Mesenchymal stem cell (in vitro differentiated cells and primary cell): Measurements from ENCODE around the gene TOMM20.

Experiments used
- DNase-seq: peaks from one replicate; pipeline ENCODE4 v3.0.0-alpha.2; 2013
- H2AFZ ChIP-seq: one replicate; pipeline ENCODE4 v1.6.1; 2013; ENCODE audit warnings: low read depth, mild to moderate bottlenecking, control low read depth, inconsistent platforms, low read length, moderate library complexity
- H2AK5ac ChIP-seq: 2 replicates; pipeline ENCODE4 v1.6.1; 2013; ENCODE audit warnings: low read length, moderate library complexity, mild to moderate bottlenecking, inconsistent platforms; ENCODE audit not compliant: severe bottlenecking
- H2BK120ac ChIP-seq: one replicate; pipeline ENCODE4 v1.6.1; 2013; ENCODE audit warnings: low read depth, mild to moderate bottlenecking, inconsistent platforms, low read length, moderate library complexity
- H2BK12ac ChIP-seq, 2 experiments: one replicate each; pipeline ENCODE4 v1.6.1; 2013; ENCODE audit warnings: inconsistent platforms in 2 of 2, low read length in 2 of 2, mild to moderate bottlenecking in 2 of 2, moderate library complexity in 2 of 2, control low read depth in 1 of 2
- H2BK15ac ChIP-seq: one replicate; pipeline ENCODE4 v1.6.1; 2013; ENCODE audit warnings: mild to moderate bottlenecking, low read depth, inconsistent platforms; ENCODE audit not compliant: poor library complexity, severe bottlenecking
- H2BK5ac ChIP-seq: 2 replicates; pipeline ENCODE4 v1.6.1; 2013; ENCODE audit warnings: low read depth, mild to moderate bottlenecking, low read length, control low read depth, inconsistent platforms; ENCODE audit not compliant: poor library complexity, severe bottlenecking
- H3K14ac ChIP-seq, 2 experiments: one replicate each; pipeline ENCODE4 v1.6.1; 2013; ENCODE audit warnings: inconsistent platforms in 2 of 2, low read length in 2 of 2, control low read depth in 1 of 2, mild to moderate bottlenecking in 1 of 2, moderate library complexity in 1 of 2
- H3K18ac ChIP-seq, 2 experiments: one replicate each; pipeline ENCODE4 v1.6.1; 2013; ENCODE audit warnings: inconsistent platforms in 2 of 2, low read length in 2 of 2, control low read depth in 1 of 2, low read depth in 1 of 2, mild to moderate bottlenecking in 1 of 2
- H3K23ac ChIP-seq, 2 experiments: one replicate each; pipeline ENCODE4 v1.6.1; 2013; ENCODE audit warnings: inconsistent platforms in 2 of 2, low read length in 2 of 2, mild to moderate bottlenecking in 2 of 2, moderate library complexity in 2 of 2, control low read depth in 1 of 2
- H3K27ac ChIP-seq: 2 replicates; pipeline ENCODE4 v1.5.1; 2013; ENCODE audit warnings: mild to moderate bottlenecking, moderate library complexity, low read length, control low read depth, inconsistent platforms; ENCODE audit not compliant: poor library complexity, severe bottlenecking
- H3K27me3 ChIP-seq, 2 experiments: 2 replicates each; pipeline versions ENCODE4 v1.6.1 to v1.7.0; 2013; ENCODE audit warnings: low read length in 2 of 2, mild to moderate bottlenecking in 2 of 2, moderate library complexity in 2 of 2, control low read depth in 1 of 2, inconsistent platforms in 1 of 2; ENCODE audit not compliant: control insufficient read depth in 1 of 2, insufficient read depth in 1 of 2
- H3K36me3 ChIP-seq, 2 experiments: 2 replicates each; pipeline versions ENCODE4 v1.6.1 to v1.7.0; 2013; ENCODE audit warnings: low read length in 2 of 2, control low read depth in 1 of 2, inconsistent platforms in 1 of 2, low read depth in 1 of 2, mild to moderate bottlenecking in 1 of 2; ENCODE audit not compliant: insufficient read depth in 2 of 2, control insufficient read depth in 1 of 2
- H3K4ac ChIP-seq, 2 experiments: one replicate each; pipeline ENCODE4 v1.6.1; 2013; ENCODE audit warnings: inconsistent platforms in 2 of 2, low read length in 2 of 2, mild to moderate bottlenecking in 2 of 2, moderate library complexity in 2 of 2, control low read depth in 1 of 2, low read depth in 1 of 2
- H3K4me1 ChIP-seq: 2 replicates; pipeline ENCODE4 v1.6.1; 2013; ENCODE audit warnings: low read depth, low read length, control low read depth; ENCODE audit not compliant: control insufficient read depth, insufficient read depth
- H3K4me2 ChIP-seq: 2 replicates; pipeline ENCODE4 v1.6.1; 2013; ENCODE audit warnings: low read length, mild to moderate bottlenecking, inconsistent platforms; ENCODE audit not compliant: poor library complexity, severe bottlenecking
- H3K4me3 ChIP-seq, 2 experiments: 2 replicates each; pipeline versions ENCODE4 v1.5.1 to v1.7.0; 2013; ENCODE audit warnings: low read length in 2 of 2, mild to moderate bottlenecking in 2 of 2, control low read depth in 1 of 2, low read depth in 1 of 2; ENCODE audit not compliant: insufficient read depth in 1 of 2
- H3K79me1 ChIP-seq: replicated peaks from 2 replicates; pipeline ENCODE4 v1.6.1; 2013; ENCODE audit warnings: mild to moderate bottlenecking, control low read depth, low read length, inconsistent platforms; ENCODE audit not compliant: poor library complexity, severe bottlenecking
- H3K9ac ChIP-seq: 2 replicates; pipeline ENCODE4 v1.7.0; 2013; ENCODE audit warnings: mild to moderate bottlenecking, low read length, moderate library complexity
- H3K9me3 ChIP-seq: 2 replicates; pipeline ENCODE4 v1.7.0; 2013; ENCODE audit warnings: mild to moderate bottlenecking, low read length; ENCODE audit not compliant: control insufficient read depth
- H4K8ac ChIP-seq: one replicate; pipeline ENCODE4 v1.6.1; 2013; ENCODE audit warnings: inconsistent platforms, mild to moderate bottlenecking, low read length, moderate library complexity
- H4K91ac ChIP-seq: one replicate; pipeline ENCODE4 v1.6.1; 2013; ENCODE audit warnings: mild to moderate bottlenecking, low read length, inconsistent platforms
- WGBS: methylation state at CpG from one replicate; pipeline ENCODE4 v1.1.7; 2013; ENCODE audit warnings: mixed read lengths; 5-methylcytosine and 5-hydroxymethylcytosine counted together

Gene TOMM20

DNA sequence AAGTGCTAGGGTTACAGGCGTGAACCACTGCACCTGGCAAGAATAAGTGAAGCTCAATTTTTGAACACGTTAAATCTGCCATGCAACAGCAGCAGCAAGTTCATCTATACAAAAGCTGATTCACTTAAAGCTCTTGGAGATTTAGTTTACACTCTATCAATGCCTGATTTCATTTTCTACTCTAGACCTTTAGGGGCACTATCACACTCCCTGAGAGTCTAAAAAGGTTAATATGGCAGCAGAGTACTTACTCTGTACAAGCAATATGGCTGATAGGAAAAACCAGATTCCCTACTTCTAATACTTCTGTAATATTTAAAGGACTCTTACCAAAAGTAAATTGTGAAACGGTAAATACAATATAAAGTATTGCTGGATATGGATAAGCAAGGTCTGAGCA lies 27.6 kb upstream of the TOMM20 start:
- no peak overlapping the region for H2BK12ac ChIP-seq
- no peak overlapping the region for H2BK5ac ChIP-seq
- no peak overlapping the region for H2BK15ac ChIP-seq
- no peak overlapping the region for H3K9ac ChIP-seq
- H3K27me3 ChIP-seq: no peaks in the 10 kb centered on the region
- H2AFZ ChIP-seq: no peak overlapping the region
- no peak overlapping the region for H3K18ac ChIP-seq
- no peak for DNase-seq
- no peak overlapping the region for H2BK120ac ChIP-seq
- H4K91ac ChIP-seq: no peak overlapping the region
- no peak overlapping the region for H4K8ac ChIP-seq
- H3K4me3 ChIP-seq: no peak overlapping the region
- H2AK5ac ChIP-seq: no peak overlapping the region
- H3K14ac ChIP-seq: no peak overlapping the region
- H3K4ac ChIP-seq: no peak overlapping the region
- 97% methylated on average over 2 of the region's 3 CpGs for WGBS
- peaks cover 2% of the 10 kb centered on the region for H3K4me1 ChIP-seq
- no peak overlapping the region for H3K4me2 ChIP-seq
- H3K9me3 ChIP-seq: no peaks in the 10 kb centered on the region
- H3K79me1 ChIP-seq: peaks cover 25% of the 10 kb centered on the region
- H3K36me3 ChIP-seq: peaks cover 43 to 79% of the 10 kb centered on the region in 2 experiments
- H3K23ac ChIP-seq: no peak overlapping the region
- H3K27ac ChIP-seq: no peak overlapping the region

DNA sequence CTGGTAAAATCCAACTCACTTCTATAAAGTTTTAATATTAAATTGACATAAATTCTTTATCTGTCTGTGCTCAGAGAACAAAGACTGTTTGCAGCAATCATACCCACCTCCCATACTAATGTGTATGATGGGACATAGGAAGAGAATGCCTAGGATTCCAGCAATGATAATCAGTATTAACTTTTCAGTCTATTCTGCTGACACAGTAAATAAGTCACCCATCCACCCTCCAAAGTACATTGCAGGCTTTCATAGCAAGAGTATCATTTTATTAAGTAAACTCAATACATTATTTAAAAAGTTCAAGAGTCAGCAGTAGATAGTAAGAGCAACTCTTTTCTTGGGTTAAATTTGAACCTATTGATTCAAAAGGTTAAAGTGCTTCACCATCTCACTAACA lies 23.6 kb upstream of the TOMM20 start:
- no peak overlapping the region for H3K4me3 ChIP-seq
- no peaks in the 10 kb centered on the region for H3K9me3 ChIP-seq
- no peak for DNase-seq
- H2AFZ ChIP-seq: no peak overlapping the region
- no peak overlapping the region for H2AK5ac ChIP-seq
- peaks cover 37 to 85% of the 10 kb centered on the region in 2 experiments for H3K36me3 ChIP-seq
- H4K8ac ChIP-seq: no peak overlapping the region
- no peak overlapping the region for H3K27ac ChIP-seq
- H3K79me1 ChIP-seq: peaks cover 27% of the 10 kb centered on the region
- H3K9ac ChIP-seq: no peak overlapping the region
- H3K4me2 ChIP-seq: no peak overlapping the region
- no peak overlapping the region for H2BK5ac ChIP-seq
- no peaks in the 10 kb centered on the region for H3K27me3 ChIP-seq
- H3K4me1 ChIP-seq: no peaks in the 10 kb centered on the region
- H3K23ac ChIP-seq: no peak overlapping the region
- H3K14ac ChIP-seq: no peak overlapping the region
- H3K4ac ChIP-seq: no peak overlapping the region
- no peak overlapping the region for H3K18ac ChIP-seq
- H2BK12ac ChIP-seq: no peak overlapping the region
- H2BK120ac ChIP-seq: no peak overlapping the region
- no peak overlapping the region for H2BK15ac ChIP-seq
- H4K91ac ChIP-seq: no peak overlapping the region

DNA sequence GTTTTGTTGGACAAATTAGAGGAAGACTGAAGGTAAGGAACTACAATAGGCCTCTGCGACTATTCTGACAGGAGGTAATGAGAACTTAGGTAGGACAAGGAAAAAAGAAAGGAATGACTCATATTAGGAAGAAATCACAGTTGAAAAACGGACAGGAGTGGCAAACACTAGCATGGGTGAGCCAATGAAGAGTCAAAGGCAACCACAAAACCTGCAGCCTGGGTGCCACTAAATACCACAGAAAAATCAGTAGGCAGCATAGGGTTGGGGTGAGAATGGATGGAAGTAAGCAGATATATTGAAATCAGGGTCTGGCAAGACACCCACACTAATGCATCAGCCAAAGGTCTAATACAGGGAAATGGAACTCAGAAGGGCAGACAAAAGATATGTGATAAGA lies 22.4 kb upstream of the TOMM20 start:
- H3K18ac ChIP-seq: no peak overlapping the region
- no peak overlapping the region for H3K23ac ChIP-seq
- no peak overlapping the region for H3K9ac ChIP-seq
- H3K14ac ChIP-seq: no peak overlapping the region
- DNase-seq: no peak
- no peak overlapping the region for H2AK5ac ChIP-seq
- H3K4me2 ChIP-seq: no peak overlapping the region
- H3K9me3 ChIP-seq: no peaks in the 10 kb centered on the region
- H2BK120ac ChIP-seq: no peak overlapping the region
- peaks cover 38 to 85% of the 10 kb centered on the region in 2 experiments for H3K36me3 ChIP-seq
- no peaks in the 10 kb centered on the region for H3K4me1 ChIP-seq
- no peak overlapping the region for H4K8ac ChIP-seq
- H3K27ac ChIP-seq: no peak overlapping the region
- no peak overlapping the region for H3K4ac ChIP-seq
- H2BK5ac ChIP-seq: no peak overlapping the region
- peaks cover 27% of the 10 kb centered on the region for H3K79me1 ChIP-seq
- H4K91ac ChIP-seq: no peak overlapping the region
- no peak overlapping the region for H3K4me3 ChIP-seq
- no peak overlapping the region for H2BK15ac ChIP-seq
- WGBS: 89% methylated on average over 2 of the region's 2 CpGs
- H3K27me3 ChIP-seq: no peaks in the 10 kb centered on the region
- no peak overlapping the region for H2AFZ ChIP-seq
- no peak overlapping the region for H2BK12ac ChIP-seq

DNA sequence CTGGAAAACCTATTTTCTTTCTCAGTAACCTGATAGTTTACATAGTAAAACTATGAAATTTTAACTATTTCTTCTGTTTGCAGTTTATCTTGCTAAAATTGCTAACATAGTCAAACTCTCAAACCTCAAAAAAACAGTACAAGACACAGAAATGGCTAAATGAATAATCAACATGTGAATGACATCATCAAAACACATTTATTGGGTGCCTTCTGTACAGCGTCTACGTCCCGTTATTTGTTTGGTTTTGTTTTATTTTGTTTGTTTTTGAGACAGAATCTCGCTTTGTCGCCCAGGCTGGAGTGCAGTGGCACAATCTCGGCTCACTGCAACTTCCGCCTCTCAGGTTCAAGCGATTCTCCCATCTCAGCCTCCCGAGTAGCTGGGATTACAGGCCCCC lies 21.2 kb upstream of the TOMM20 start:
- Histone ChIP-seq H3K4me3 (no peak overlapping the region), H3K36me3 (peaks cover 40 to 92% of the 10 kb centered on the region in 2 experiments), H3K4me1 (no peaks in the 10 kb centered on the region), H3K9me3 (no peaks in the 10 kb centered on the region), H2BK5ac (no peak overlapping the region), H2BK15ac (no peak overlapping the region), H2BK12ac (no peak overlapping the region), H3K14ac (no peak overlapping the region), H3K4me2 (no peak overlapping the region), H3K18ac (no peak overlapping the region), H3K4ac (no peak overlapping the region), H3K27me3 (no peaks in the 10 kb centered on the region), H4K91ac (no peak overlapping the region), H3K79me1 (peaks cover 32% of the 10 kb centered on the region), H3K23ac (no peak overlapping the region), H2BK120ac (no peak overlapping the region), H2AK5ac (no peak overlapping the region), H2AFZ (no peak overlapping the region), H3K27ac (no peak overlapping the region), H3K9ac (no peak overlapping the region), H4K8ac (no peak overlapping the region)
- WGBS: 96% methylated on average over 9 of the region's 9 CpGs
- no peak for DNase-seq
